GM21381 (cell line): Measurements from ENCODE around the gene PKNOX1.
"Not testable (repeated sequence)": the region's sequence is repeated elsewhere in the genome, so short reads cannot be mapped to it uniquely, and the experiment has no call there.

ENCODE experiments used
- ATAC-seq: cut with Tn5 transposase; IDR thresholded peaks from one replicate; pipeline ENCODE4 v1.9.1; 2021; ENCODE audit warnings: mild to moderate bottlenecking, moderate library complexity; ENCODE audit not compliant: unreplicated experiment

PKNOX1 gene

GRCh38 chr21:42981862-42982261 is 7.5 kb downstream of the PKNOX1 start:
- no peak for ATAC-seq

- no peak for ATAC-seq
Observed at GRCh38 chr21:42983103-42983502, 8.7 kb downstream of the PKNOX1 start.

- no peak for ATAC-seq
Observed at GRCh38 chr21:42983869-42984268, 9.5 kb downstream of the PKNOX1 start.

- ATAC-seq, result no peak
Observed at GRCh38 chr21:42986125-42986783, 11.9 kb downstream of the PKNOX1 start.

- ATAC-seq, result no peak
Observed at GRCh38 chr21:42988236-42988965, 14.0 kb downstream of the PKNOX1 start.

- not testable (repeated sequence) for ATAC-seq
Observed at GRCh38 chr21:42989370-42989769, 15.0 kb downstream of the PKNOX1 start.

- ATAC-seq, result no peak
Observed at GRCh38 chr21:42989816-42990650, 15.7 kb downstream of the PKNOX1 start.

GRCh38 chr21:42991992-42992740 is 17.8 kb downstream of the PKNOX1 start:
- ATAC-seq, result no peak

- no peak for ATAC-seq
Observed at GRCh38 chr21:42993051-42993712, 18.8 kb downstream of the PKNOX1 start.

GRCh38 chr21:42997053-42997452 is 22.7 kb downstream of the PKNOX1 start:
- ATAC-seq, result no peak

- not testable (repeated sequence) for ATAC-seq
Observed at GRCh38 chr21:42997983-42998382, 23.6 kb downstream of the PKNOX1 start.

GRCh38 chr21:42999152-42999551 is 24.8 kb downstream of the PKNOX1 start:
- ATAC-seq, result not testable (repeated sequence)

- ATAC-seq, result not testable (repeated sequence)
Observed at GRCh38 chr21:43000041-43000440, 25.7 kb downstream of the PKNOX1 start.

- no peak for ATAC-seq
Observed at GRCh38 chr21:43001316-43001715, 27.0 kb downstream of the PKNOX1 start.

GRCh38 chr21:43004926-43005325 is 30.6 kb downstream of the PKNOX1 start:
- ATAC-seq, result no peak

GRCh38 chr21:43005635-43006034 is 31.3 kb downstream of the PKNOX1 start:
- ATAC-seq, result no peak

- not testable (repeated sequence) for ATAC-seq
Observed at GRCh38 chr21:43006051-43006873, 31.9 kb downstream of the PKNOX1 start.

- ATAC-seq, result no peak
Observed at GRCh38 chr21:43006874-43007208, 32.5 kb downstream of the PKNOX1 start.

- no peak for ATAC-seq
Observed at GRCh38 chr21:43012596-43012995, 38.2 kb downstream of the PKNOX1 start.
